ENCODE results near the gene SERPINH1. TPM values are rescaled to one million over a fixed set of nuclear protein-coding genes. Genes with fewer than 3 reads are reported as not detected.

SERPINH1 gene
- total RNA-seq (2021; ENCODE audit: unreplicated experiment): 89.8 TPM
- polyA plus RNA-seq (2012; ENCODE audit: insufficient read length): 268 TPM
- percentile 70 among the genes with signal in this experiment for Bru-seq, nascent RNA
- percentile 75 among the genes with signal in this experiment for BruChase-seq, experiment 1, labeled RNA remaining after a 2-hour chase
- percentile 87 among the genes with signal in this experiment for BruChase-seq, experiment 2, labeled RNA remaining after a 6-hour chase
- long read RNA-seq, transcript SERPINH1-201 (5 exons, 2,225 nt): major isoform, 51 of 106 reads
- long read RNA-seq, partial matches to known transcripts: 9 of 106 reads
- long read RNA-seq, other reads (novel, unspliced or antisense): 45 of 106 reads

- ChIA-PET CTCF (interaction anchor here (0.6 to 0.7 kb wide), 2 partner anchors 18 to 145 kb away, joined by 4 to 5 read pairs; no protein-coding TSS in a partner anchor), POLR2A (interaction anchor here (0.6 to 0.7 kb wide), 2 partner anchors 9 to 261 kb away, joined by 3 to 6 read pairs; no protein-coding TSS in a partner anchor)
- H3K27me3 ChIP-seq (ENCODE audit: control insufficient read depth, insufficient read depth, low read length): no peaks in the 10 kb centered on the region
- 0 out of 2 replicates have a peak, but pooled peaks have one; percentile 29 for TF ChIP-seq SIN3A (IDR thresholded peaks at IDR 0.05; ENCODE audit: borderline replicate concordance, insufficient read depth, low read depth, low read length)
- TF ChIP-seq, protein P1, sequence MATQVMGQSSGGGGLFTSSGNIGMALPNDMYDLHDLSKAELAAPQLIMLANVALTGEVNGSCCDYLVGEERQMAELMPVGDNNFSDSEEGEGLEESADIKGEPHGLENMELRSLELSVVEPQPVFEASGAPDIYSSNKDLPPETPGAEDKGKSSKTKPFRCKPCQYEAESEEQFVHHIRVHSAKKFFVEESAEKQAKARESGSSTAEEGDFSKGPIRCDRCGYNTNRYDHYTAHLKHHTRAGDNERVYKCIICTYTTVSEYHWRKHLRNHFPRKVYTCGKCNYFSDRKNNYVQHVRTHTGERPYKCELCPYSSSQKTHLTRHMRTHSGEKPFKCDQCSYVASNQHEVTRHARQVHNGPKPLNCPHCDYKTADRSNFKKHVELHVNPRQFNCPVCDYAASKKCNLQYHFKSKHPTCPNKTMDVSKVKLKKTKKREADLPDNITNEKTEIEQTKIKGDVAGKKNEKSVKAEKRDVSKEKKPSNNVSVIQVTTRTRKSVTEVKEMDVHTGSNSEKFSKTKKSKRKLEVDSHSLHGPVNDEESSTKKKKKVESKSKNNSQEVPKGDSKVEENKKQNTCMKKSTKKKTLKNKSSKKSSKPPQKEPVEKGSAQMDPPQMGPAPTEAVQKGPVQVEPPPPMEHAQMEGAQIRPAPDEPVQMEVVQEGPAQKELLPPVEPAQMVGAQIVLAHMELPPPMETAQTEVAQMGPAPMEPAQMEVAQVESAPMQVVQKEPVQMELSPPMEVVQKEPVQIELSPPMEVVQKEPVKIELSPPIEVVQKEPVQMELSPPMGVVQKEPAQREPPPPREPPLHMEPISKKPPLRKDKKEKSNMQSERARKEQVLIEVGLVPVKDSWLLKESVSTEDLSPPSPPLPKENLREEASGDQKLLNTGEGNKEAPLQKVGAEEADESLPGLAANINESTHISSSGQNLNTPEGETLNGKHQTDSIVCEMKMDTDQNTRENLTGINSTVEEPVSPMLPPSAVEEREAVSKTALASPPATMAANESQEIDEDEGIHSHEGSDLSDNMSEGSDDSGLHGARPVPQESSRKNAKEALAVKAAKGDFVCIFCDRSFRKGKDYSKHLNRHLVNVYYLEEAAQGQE (IDR thresholded peaks at IDR 0.05; ENCODE audit: insufficient read depth in 1 of 2, low read depth in 2 of 2, low read length in 1 of 2): no peak
- TF ChIP-seq TCF7L2 (IDR thresholded peaks at IDR 0.05; ENCODE audit: low read depth, low read length): no peak
- TF ChIP-seq POLR2AphosphoS5 (IDR thresholded peaks at IDR 0.05; ENCODE audit: low read depth, low read length): peak; percentile 91
- TF ChIP-seq, protein P2, sequence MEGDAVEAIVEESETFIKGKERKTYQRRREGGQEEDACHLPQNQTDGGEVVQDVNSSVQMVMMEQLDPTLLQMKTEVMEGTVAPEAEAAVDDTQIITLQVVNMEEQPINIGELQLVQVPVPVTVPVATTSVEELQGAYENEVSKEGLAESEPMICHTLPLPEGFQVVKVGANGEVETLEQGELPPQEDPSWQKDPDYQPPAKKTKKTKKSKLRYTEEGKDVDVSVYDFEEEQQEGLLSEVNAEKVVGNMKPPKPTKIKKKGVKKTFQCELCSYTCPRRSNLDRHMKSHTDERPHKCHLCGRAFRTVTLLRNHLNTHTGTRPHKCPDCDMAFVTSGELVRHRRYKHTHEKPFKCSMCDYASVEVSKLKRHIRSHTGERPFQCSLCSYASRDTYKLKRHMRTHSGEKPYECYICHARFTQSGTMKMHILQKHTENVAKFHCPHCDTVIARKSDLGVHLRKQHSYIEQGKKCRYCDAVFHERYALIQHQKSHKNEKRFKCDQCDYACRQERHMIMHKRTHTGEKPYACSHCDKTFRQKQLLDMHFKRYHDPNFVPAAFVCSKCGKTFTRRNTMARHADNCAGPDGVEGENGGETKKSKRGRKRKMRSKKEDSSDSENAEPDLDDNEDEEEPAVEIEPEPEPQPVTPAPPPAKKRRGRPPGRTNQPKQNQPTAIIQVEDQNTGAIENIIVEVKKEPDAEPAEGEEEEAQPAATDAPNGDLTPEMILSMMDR (IDR thresholded peaks at IDR 0.05): no peak
- peak; percentile 95 for ATAC-seq
- in situ Hi-C loops (cut with HindIII; ENCODE audit: low pct_unique_long_range_greater_than_20kb, low sequenced_read_pairs): no loop called here
- peaks cover 49% of the 10 kb centered on the region for H3K4me1 ChIP-seq (ENCODE audit: control insufficient read depth, insufficient read depth, low read length)
- H3K27ac ChIP-seq (ENCODE audit: low read length): peak within 1 kb of the TSS; percentile 99
- BruUV-seq (replicated peaks): no TSS peak
- intact Hi-C loops (cut with micrococcal nuclease; ENCODE audit: unreplicated experiment): no loop called here
- H3K36me3 ChIP-seq (ENCODE audit: control insufficient read depth, insufficient read depth, low read length): peaks cover 3% of the 10 kb centered on the region; the same call in 1 of the 2 replicates
- peak within 1 kb of the TSS; percentile 86 to 89 for H3K4me3 ChIP-seq (ENCODE audit: low read depth in 2 of 2, low read length in 2 of 2)
- H3K9me3 ChIP-seq (ENCODE audit: control insufficient read depth, insufficient read depth, low read depth, low read length): no peaks in the 10 kb centered on the region
- DNase-seq (ENCODE audit: low read depth, low spot score): no peak
Measured at GRCh38 chr11:75562048-75562835, at the start of gene SERPINH1. Gene SERPINH1 (plus strand): TSS chr11:75562253. CDS start chr11:75566350, 4,097 bp downstream.

- Histone ChIP-seq H3K27me3 (ENCODE audit: control insufficient read depth, insufficient read depth, low read length) (no peaks in the 10 kb centered on the region), H3K4me3 (ENCODE audit: low read depth in 2 of 2, low read length in 2 of 2) (no peak overlapping the region), H3K4me1 (ENCODE audit: control insufficient read depth, insufficient read depth, low read length) (peaks cover 8% of the 10 kb centered on the region; the same call in 1 of the 2 replicates), H3K36me3 (ENCODE audit: control insufficient read depth, insufficient read depth, low read length) (no peaks in the 10 kb centered on the region), H3K9me3 (ENCODE audit: control insufficient read depth, insufficient read depth, low read depth, low read length) (no peaks in the 10 kb centered on the region), H3K27ac (ENCODE audit: low read length) (no peak overlapping the region)
- TF ChIP-seq SIN3A (IDR thresholded peaks at IDR 0.05; ENCODE audit: borderline replicate concordance, insufficient read depth, low read depth, low read length): no peak
- POLR2A ChIA-PET: no interaction called here
- intact Hi-C loops (cut with micrococcal nuclease; ENCODE audit: unreplicated experiment): no loop called here
- in situ Hi-C loops (cut with HindIII; ENCODE audit: low pct_unique_long_range_greater_than_20kb, low sequenced_read_pairs): no loop called here
- 0 out of 2 replicates have a peak, but pooled peaks have one; percentile 14 for ATAC-seq
- no peak for DNase-seq (ENCODE audit: low read depth, low spot score)
- CTCF ChIA-PET: no interaction called here
- no TSS peak for BruUV-seq (replicated peaks)
Measured at GRCh38 chr11:75513250-75513649, 48.8 kb upstream of the SERPINH1 start.
